ENCODE results near the gene ATAD1.

DNA sequence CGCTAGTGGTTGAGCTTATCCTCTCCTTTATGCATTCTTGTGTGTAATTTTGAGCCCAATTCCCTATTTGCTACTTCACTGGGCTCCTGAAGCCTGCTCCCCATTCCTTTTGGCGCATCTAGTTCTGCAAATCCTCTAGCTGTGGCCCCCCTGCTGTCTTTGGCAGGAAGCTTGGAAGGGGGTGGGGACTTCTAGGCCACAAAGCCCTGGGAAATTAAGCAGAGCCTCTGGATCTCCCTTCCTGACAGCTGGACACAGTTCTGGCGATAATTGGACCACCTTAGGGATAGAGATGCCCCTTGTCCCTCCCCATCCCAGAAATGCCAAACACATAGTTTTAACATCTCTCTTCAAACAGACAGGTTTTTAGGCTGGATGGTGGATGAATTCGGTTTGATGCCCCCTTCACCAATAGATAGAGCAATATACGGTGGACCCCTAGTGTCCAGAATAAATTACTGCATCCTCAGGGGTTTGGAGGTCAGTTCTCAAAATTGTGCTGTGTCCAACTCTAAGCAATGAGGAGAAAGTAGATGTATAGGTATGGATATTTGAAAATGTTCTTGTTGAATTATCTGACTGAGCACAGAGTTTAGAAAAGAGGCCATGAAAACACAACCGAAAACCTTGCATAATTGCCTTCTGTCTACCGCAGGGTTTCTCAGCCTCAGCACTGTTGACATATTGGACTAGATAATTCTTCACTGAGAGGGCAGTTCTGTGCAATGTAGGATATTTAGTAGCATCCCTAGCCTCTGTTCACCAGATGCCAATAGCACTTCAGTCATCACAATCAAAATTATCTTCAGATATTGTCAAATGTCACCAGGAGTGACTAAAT, 82.8 kb downstream of the ATAD1 start:
- no peak for TF ChIP-seq POLR2A (IDR thresholded peaks at IDR 0.05; ENCODE audit: low read depth, low read length)
- no peak for TF ChIP-seq TAF1 (IDR thresholded peaks at IDR 0.05; ENCODE audit: borderline replicate concordance, low read depth, low read length)
- TF ChIP-seq POLR2AphosphoS5 (IDR thresholded peaks at IDR 0.05; ENCODE audit: low read depth, low read length), result no peak

Measured in GM12892 (cell line).